SU-DHL-6 (cell line): Measurements from ENCODE around the gene DEPDC5.

Source experiments
- CTCF ChIP-seq: fragments of 200-600 bp; sonication (generic); IDR thresholded peaks from one replicate; pipeline ENCODE4 v1.5.1; 2017; ENCODE audit warnings: antibody characterized with exemption, mild to moderate bottlenecking, low read length, moderate library complexity; ENCODE audit not compliant: insufficient read depth, poor library complexity, severe bottlenecking
- EZH2phosphoT487 ChIP-seq: fragments of 200-600 bp; sonication (generic), shearing (Covaris generic); conservative IDR thresholded peaks from 2 replicates; pipeline ENCODE4 v1.6.1; 2018; ENCODE audit warnings: mild to moderate bottlenecking, antibody characterized with exemption, low read length, moderate library complexity, mixed read lengths

GRCh38 chr22:31732089-31732829, 21.6 kb upstream of the DEPDC5 start:
- TF ChIP-seq CTCF (no peak), EZH2phosphoT487 (no peak)
